ENCODE data around the gene CCDC15. TPM values are rescaled to one million over a fixed set of nuclear protein-coding genes. Genes with fewer than 3 reads are reported as not detected.
A peak's percentile ranks its signal among the peaks of the same experiment; 100 is the strongest.

Gene CCDC15
- total RNA-seq, 2 donors from 2014 or later = 2.7 to 6.8 TPM

DNA sequence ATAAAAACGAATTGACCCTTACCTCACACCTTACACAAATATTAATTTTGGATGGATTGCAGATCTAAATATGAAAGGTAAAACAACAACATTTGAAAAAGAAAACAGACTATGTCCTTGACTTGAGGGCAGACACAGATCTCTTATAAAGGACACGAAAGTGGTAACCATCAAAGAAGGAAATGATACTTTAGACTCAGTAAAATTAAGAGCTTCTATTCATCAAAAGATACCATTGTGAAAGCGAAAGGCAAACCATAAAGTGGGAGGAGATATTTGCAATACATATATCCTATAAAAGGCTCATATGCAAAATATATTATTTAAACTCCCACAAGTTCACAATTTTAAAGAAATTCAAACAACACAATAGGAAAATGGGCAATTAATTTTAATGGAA is 23.2 kb upstream of the CCDC15 start:
- no peak for ATAC-seq
- Mint-ChIP-seq H3K4me1 (ENCODE audit: low read depth in 2 of 2) (no peaks in the 10 kb centered on the region), H3K36me3 (no peaks in the 10 kb centered on the region), H3K4me3 (no peak overlapping the region), H3K27me3 (peaks cover 0 to under 1% of the 10 kb centered on the region in 2 donors), H3K27ac (no peak overlapping the region), H3K9me3 (no peaks in the 10 kb centered on the region)
- DNase-seq (ENCODE audit: low spot score) = no peak

GRCh38 chr11:124934862-124935547 is 19.0 kb upstream of the CCDC15 start:
- no peak for ATAC-seq
- Mint-ChIP-seq H3K4me3 (no peak overlapping the region), H3K9me3 (no peaks in the 10 kb centered on the region), H3K36me3 (no peaks in the 10 kb centered on the region), H3K27ac (no peak overlapping the region), H3K4me1 (ENCODE audit: low read depth in 2 of 2) (no peaks in the 10 kb centered on the region), H3K27me3 (peaks cover 5 to 8% of the 10 kb centered on the region in 2 donors)
- DNase-seq (ENCODE audit: low spot score) = no peak

GRCh38 chr11:124935548-124936514 is 18.2 kb upstream of the CCDC15 start, which contains the start of gene HEPACAM:
HEPACAM (minus strand) TSS chr11:124936047; CDS start chr11:124936006, 41 bp downstream.
- Mint-ChIP-seq H3K4me3 (no peak within 1 kb of the TSS), H3K36me3 (no peaks in the 10 kb centered on the region), H3K27ac (no peak within 1 kb of the TSS), H3K9me3 (no peaks in the 10 kb centered on the region), H3K4me1 (ENCODE audit: low read depth in 2 of 2) (no peaks in the 10 kb centered on the region), H3K27me3 (peaks cover 7 to 8% of the 10 kb centered on the region in 2 donors)
- ATAC-seq = no peak
- DNase-seq (ENCODE audit: low spot score) = no peak

DNA sequence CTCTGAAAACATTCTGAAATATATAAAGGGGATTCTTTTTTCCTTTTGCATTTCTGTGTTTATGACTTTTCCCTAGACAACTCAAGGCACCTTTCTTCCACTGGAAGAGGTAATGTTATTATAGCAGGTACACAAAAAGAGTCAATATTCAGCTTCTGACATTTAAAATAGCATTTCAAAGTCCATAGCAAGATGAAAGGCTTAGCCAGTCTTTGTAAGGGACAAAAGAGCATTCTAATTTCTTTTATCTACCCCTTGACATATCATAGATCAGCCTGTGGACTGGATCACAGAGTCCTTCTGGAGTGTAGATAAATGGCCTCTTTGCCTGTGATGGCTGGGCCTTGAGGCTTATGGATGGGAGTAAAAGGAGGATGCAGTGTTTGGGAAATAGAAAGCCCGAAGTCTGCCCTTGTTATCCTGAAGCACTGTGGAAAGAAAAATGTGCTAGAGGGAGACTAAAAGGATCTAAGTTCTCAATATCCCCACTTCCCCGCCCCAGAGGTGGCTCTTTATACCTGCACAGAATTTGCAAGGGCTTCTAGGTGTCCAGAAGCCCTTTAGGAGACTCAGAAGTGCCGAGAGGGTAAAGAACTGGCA is 16.6 kb upstream of the CCDC15 start:
- no peaks in the 10 kb centered on the region for H3K36me3 Mint-ChIP-seq
- no peak for DNase-seq (ENCODE audit: low spot score)
- no peaks in the 10 kb centered on the region for H3K4me1 Mint-ChIP-seq (ENCODE audit: low read depth in 2 of 2)
- no peak overlapping the region for H3K4me3 Mint-ChIP-seq
- no peak overlapping the region for H3K27ac Mint-ChIP-seq
- ATAC-seq = no peak
- H3K9me3 Mint-ChIP-seq = no peaks in the 10 kb centered on the region
- H3K27me3 Mint-ChIP-seq = peaks cover 7 to 8% of the 10 kb centered on the region in 2 donors

DNA sequence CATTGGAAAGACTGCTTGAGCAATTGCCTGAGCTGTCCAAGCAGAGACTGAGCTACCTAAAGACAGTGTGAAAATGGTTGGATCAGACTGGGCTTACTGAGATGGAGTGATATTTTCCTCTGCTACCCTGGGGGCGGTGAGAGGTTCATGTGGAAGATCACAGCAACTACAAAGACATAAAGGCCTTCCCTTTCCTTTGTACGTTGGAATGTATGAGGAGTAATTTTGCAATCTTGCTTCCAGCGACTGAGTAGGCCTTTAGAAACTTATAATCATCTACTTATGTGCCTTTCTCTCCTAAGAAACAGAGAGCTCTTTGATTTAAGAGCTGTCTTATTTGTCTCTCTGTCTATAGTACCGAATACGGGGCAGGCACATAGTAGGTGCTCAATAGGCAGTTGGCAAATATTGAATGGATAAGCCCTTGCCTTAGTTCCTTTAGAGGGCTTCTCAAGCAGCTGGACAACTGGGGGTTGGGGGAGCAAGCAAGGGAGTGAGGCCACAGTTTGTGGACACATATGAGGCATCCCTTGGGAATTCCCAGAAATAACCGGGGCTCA is 15.7 kb upstream of the CCDC15 start:
- Mint-ChIP-seq H3K36me3 (no peaks in the 10 kb centered on the region), H3K4me1 (ENCODE audit: low read depth in 2 of 2) (no peaks in the 10 kb centered on the region), H3K4me3 (no peak overlapping the region), H3K27ac (no peak overlapping the region), H3K27me3 (peaks cover 7 to 8% of the 10 kb centered on the region in 2 donors), H3K9me3 (no peaks in the 10 kb centered on the region)
- ATAC-seq (no peak), DNase-seq (ENCODE audit: low spot score) (no peak)

- Mint-ChIP-seq H3K4me1 (ENCODE audit: low read depth in 2 of 2) (peaks cover 3 to 4% of the 10 kb centered on the region in 2 donors), H3K4me3 (no peak overlapping the region), H3K27me3 (peaks cover 7 to 8% of the 10 kb centered on the region in 2 donors), H3K36me3 (no peaks in the 10 kb centered on the region), H3K27ac (no peak overlapping the region), H3K9me3 (no peaks in the 10 kb centered on the region)
- ATAC-seq = no peak
- DNase-seq (ENCODE audit: low spot score) = no peak
Observed at GRCh38 chr11:124938970-124939369, 15.0 kb upstream of the CCDC15 start.

GRCh38 chr11:124941703-124942102 is 12.3 kb upstream of the CCDC15 start:
- ATAC-seq (no peak), DNase-seq (ENCODE audit: low spot score) (no peak)
- Mint-ChIP-seq H3K27me3 (peaks cover 3 to 4% of the 10 kb centered on the region in 2 donors), H3K9me3 (no peaks in the 10 kb centered on the region), H3K4me1 (ENCODE audit: low read depth in 2 of 2) (peaks cover 3 to 5% of the 10 kb centered on the region in 2 donors), H3K36me3 (no peaks in the 10 kb centered on the region), H3K4me3 (no peak overlapping the region), H3K27ac (no peak overlapping the region)

GRCh38 chr11:124942466-124943253 is 11.3 kb upstream of the CCDC15 start:
- no peaks in the 10 kb centered on the region for H3K9me3 Mint-ChIP-seq
- ATAC-seq = no peak
- no peak for DNase-seq (ENCODE audit: low spot score)
- no peak overlapping the region for H3K27ac Mint-ChIP-seq
- peaks cover 0 to 3% of the 10 kb centered on the region in 2 donors for H3K27me3 Mint-ChIP-seq
- peaks cover 3 to 5% of the 10 kb centered on the region in 2 donors for H3K4me1 Mint-ChIP-seq (ENCODE audit: low read depth in 2 of 2)
- H3K4me3 Mint-ChIP-seq = no peak overlapping the region
- peaks cover under 1% of the 10 kb centered on the region for H3K36me3 Mint-ChIP-seq

- Mint-ChIP-seq H3K9me3 (peaks cover under 1% of the 10 kb centered on the region), H3K27ac (no peak overlapping the region), H3K4me1 (ENCODE audit: low read depth in 2 of 2) (peaks cover 3 to 5% of the 10 kb centered on the region in 2 donors), H3K36me3 (peaks cover 6% of the 10 kb centered on the region), H3K4me3 (no peak overlapping the region), H3K27me3 (peaks cover 0 to 3% of the 10 kb centered on the region in 2 donors)
- no peak for ATAC-seq
- no peak for DNase-seq (ENCODE audit: low spot score)
Observed at GRCh38 chr11:124943254-124943616, 10.8 kb upstream of the CCDC15 start.

DNA sequence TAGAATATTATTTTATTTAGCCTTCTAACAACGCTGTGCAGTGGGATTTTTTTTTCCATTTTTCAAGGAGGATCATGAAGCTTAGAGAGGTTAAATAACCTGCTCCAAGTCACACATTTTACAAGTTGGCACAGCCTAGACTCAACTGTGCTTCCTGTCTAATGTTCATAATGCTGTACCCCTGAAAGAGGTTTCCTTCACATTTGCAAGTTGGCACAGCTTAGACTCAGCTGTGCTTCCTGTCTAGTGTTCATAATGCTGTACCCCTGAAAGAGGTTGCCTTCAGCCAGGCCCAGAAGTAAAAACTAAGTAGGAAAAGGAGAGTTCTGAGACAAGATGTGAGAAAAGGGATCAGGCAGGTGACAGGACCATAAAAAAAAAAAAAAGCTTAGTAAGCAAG is 10.3 kb upstream of the CCDC15 start:
- Mint-ChIP-seq H3K4me3 (no peak overlapping the region), H3K9me3 (peaks cover 6% of the 10 kb centered on the region), H3K36me3 (peaks cover 11% of the 10 kb centered on the region), H3K27ac (peak overlapping the region in 1 of 2 donors; percentile 10), H3K27me3 (peaks cover 0 to 3% of the 10 kb centered on the region in 2 donors), H3K4me1 (ENCODE audit: low read depth in 2 of 2) (peaks cover 3 to 5% of the 10 kb centered on the region in 2 donors)
- ATAC-seq = no peak
- DNase-seq (ENCODE audit: low spot score) = no peak

DNA sequence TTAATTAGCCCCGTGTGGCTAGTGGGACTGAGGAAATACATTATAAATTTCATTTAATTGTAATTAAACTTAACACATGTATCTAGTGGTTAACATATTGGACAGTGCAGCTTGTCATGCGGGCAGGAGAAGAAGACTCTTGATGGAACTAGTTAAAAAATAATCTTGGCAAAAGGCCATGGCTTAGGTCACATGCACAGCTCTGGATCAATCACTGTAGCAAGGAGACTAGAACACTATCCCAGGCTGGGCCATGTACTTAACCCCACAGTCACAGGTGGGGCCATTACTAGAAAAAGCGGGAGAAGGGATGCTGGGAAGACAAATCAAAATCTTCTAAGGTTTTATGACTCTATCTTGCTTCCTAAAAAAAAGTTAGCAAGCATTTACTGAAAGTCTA is 9.4 kb upstream of the CCDC15 start:
- no peak for ATAC-seq
- Mint-ChIP-seq H3K27me3 (peaks cover 0 to 3% of the 10 kb centered on the region in 2 donors), H3K4me3 (no peak overlapping the region), H3K36me3 (peaks cover 13% of the 10 kb centered on the region), H3K27ac (no peak overlapping the region), H3K9me3 (peaks cover 7% of the 10 kb centered on the region), H3K4me1 (ENCODE audit: low read depth in 2 of 2) (peaks cover 3 to 5% of the 10 kb centered on the region in 2 donors)
- no peak for DNase-seq (ENCODE audit: low spot score)

GRCh38 chr11:124945826-124946225 is 8.2 kb upstream of the CCDC15 start:
- ATAC-seq (no peak), DNase-seq (ENCODE audit: low spot score) (no peak)
- H3K36me3 Mint-ChIP-seq = peaks cover 13% of the 10 kb centered on the region
- H3K9me3 Mint-ChIP-seq = peaks cover 7% of the 10 kb centered on the region
- no peak overlapping the region for H3K27ac Mint-ChIP-seq
- H3K4me1 Mint-ChIP-seq (ENCODE audit: low read depth in 2 of 2) = peaks cover 3 to 5% of the 10 kb centered on the region in 2 donors
- H3K27me3 Mint-ChIP-seq = no peaks in the 10 kb centered on the region
- H3K4me3 Mint-ChIP-seq = no peak overlapping the region

DNA sequence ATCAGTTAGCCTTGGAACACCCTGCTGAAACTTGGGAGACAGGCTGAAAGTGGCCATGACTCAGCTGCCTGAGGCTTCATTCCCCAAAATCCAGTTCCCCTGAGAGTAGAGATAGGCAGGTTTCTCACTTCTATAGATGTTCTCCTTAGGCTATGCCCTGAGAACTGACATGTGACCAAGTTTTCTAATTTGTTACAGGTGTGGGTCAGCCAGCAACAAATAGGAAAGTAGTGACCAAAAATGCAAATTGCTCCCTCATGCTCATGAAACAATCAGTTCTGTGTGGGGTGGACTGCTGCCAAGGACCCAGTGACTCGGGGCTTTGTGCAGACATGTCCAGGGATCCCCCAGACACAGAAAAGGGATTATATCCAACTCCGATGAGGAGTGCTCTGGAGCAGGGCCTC is 7.3 kb upstream of the CCDC15 start:
- Mint-ChIP-seq H3K4me1 (ENCODE audit: low read depth in 2 of 2) (peaks cover 3 to 5% of the 10 kb centered on the region in 2 donors), H3K36me3 (peaks cover 13% of the 10 kb centered on the region), H3K9me3 (peaks cover 7% of the 10 kb centered on the region), H3K4me3 (no peak overlapping the region), H3K27ac (no peak overlapping the region), H3K27me3 (no peaks in the 10 kb centered on the region)
- DNase-seq (ENCODE audit: low spot score) = no peak
- no peak for ATAC-seq

Measured in natural killer cell treated with Interleukin-12 subunit alpha and Interleukin-12 subunit beta and Interleukin-15 and Interleukin-18, amount 100 ng/mL, for 72 hours (primary cell).